T-helper 2 cell treated with Interferon-gamma antibody and Interleukin-4, amounts not matched to agents 5 μg/mL and 100 μg/mL, for 36 hours (primary cell): Measurements from ENCODE around the gene TSR3.

Experiments used
- DNase-seq: peaks from one replicate; pipeline ENCODE4 v3.0.0; 2021; ENCODE audit warnings: low spot score
- H3K27ac Mint-ChIP-seq: one replicate; pipeline ENCODE4 v1.8.0; 2021; ENCODE audit warnings: mild to moderate bottlenecking, mixed read lengths
- H3K27me3 Mint-ChIP-seq: one replicate; pipeline ENCODE4 v1.8.0; 2021; ENCODE audit warnings: low read depth, mixed read lengths
- H3K36me3 Mint-ChIP-seq: one replicate; pipeline ENCODE4 v1.8.0; 2021; ENCODE audit warnings: low read depth, mixed read lengths
- H3K4me1 Mint-ChIP-seq: one replicate; pipeline ENCODE4 v1.8.0; 2021; ENCODE audit warnings: low read depth, mixed read lengths
- H3K4me3 Mint-ChIP-seq: one replicate; pipeline ENCODE4 v1.8.0; 2022; ENCODE audit warnings: mild to moderate bottlenecking, moderate library complexity, mixed read lengths
- H3K9me3 Mint-ChIP-seq: one replicate; pipeline ENCODE4 v1.8.0; 2021; ENCODE audit warnings: mixed read lengths

The TSR3 gene

GRCh38 chr16:1299868-1300203 is 51.8 kb downstream of the TSR3 start:
- Mint-ChIP-seq H3K36me3 (no peaks in the 10 kb centered on the region), H3K27me3 (no peaks in the 10 kb centered on the region), H3K4me3 (no peak overlapping the region), H3K27ac (no peak overlapping the region), H3K4me1 (peaks cover 11% of the 10 kb centered on the region), H3K9me3 (no peaks in the 10 kb centered on the region)
- no peak for DNase-seq
